Smooth muscle cell (in vitro differentiated cells): ENCODE data around the gene TRIM41. TPM values are rescaled to one million over a fixed set of nuclear protein-coding genes. Genes with fewer than 3 reads are reported as not detected.
"Not testable (repeated sequence)": the region's sequence is repeated elsewhere in the genome, so short reads cannot be mapped to it uniquely, and the experiment has no call there.

Source experiments
- DNase-seq: peaks from one replicate; lab custom pipeline; 2025; ENCODE audit not compliant: unreplicated experiment; lab: John Stamatoyannopoulos, UW
- H2AFZ ChIP-seq: fragments of 200-600 bp; sonication (generic); 2 replicates; pipeline ENCODE4 v1.6.0; 2016; ENCODE audit warnings: antibody characterized with exemption, low read depth, mild to moderate bottlenecking
- H3F3A ChIP-seq: fragments of 200-600 bp; sonication (generic); 2 replicates; pipeline ENCODE4 v1.6.0; 2017; ENCODE audit warnings: antibody characterized with exemption, low read depth
- H3K27ac ChIP-seq: fragments of 200-600 bp; sonication (generic); 2 replicates; pipeline ENCODE4 v1.5.1; 2016; ENCODE audit warnings: low read depth, mild to moderate bottlenecking
- H3K27me3 ChIP-seq: fragments of 200-600 bp; sonication (generic); 2 replicates; pipeline ENCODE4 v1.6.1; 2016; ENCODE audit warnings: low read depth, mild to moderate bottlenecking
- H3K36me3 ChIP-seq: fragments of 200-600 bp; sonication (generic); 2 replicates; pipeline ENCODE4 v1.5.1; 2016; ENCODE audit warnings: low read depth
- H3K4me1 ChIP-seq: fragments of 200-600 bp; sonication (generic); 2 replicates; pipeline ENCODE4 v1.5.1; 2016; ENCODE audit warnings: low read depth
- H3K4me2 ChIP-seq: fragments of 200-600 bp; sonication (generic); 2 replicates; pipeline ENCODE4 v1.6.0; 2016; ENCODE audit warnings: mild to moderate bottlenecking
- H3K4me3 ChIP-seq: fragments of 200-600 bp; sonication (generic); 2 replicates; pipeline ENCODE4 v1.5.1; 2016; ENCODE audit warnings: mild to moderate bottlenecking
- H3K79me2 ChIP-seq: fragments of 200-600 bp; sonication (generic); 2 replicates; pipeline ENCODE4 v1.6.0; 2016; ENCODE audit warnings: low read depth, mild to moderate bottlenecking
- H3K9ac ChIP-seq: fragments of 200-600 bp; sonication (generic); 2 replicates; pipeline ENCODE4 v1.6.0; 2016; ENCODE audit warnings: low read depth
- H3K9me3 ChIP-seq: fragments of 200-600 bp; sonication (generic); replicated peaks from 2 replicates; pipeline ENCODE4 v1.5.1; 2016; ENCODE audit warnings: low read depth
- H4K20me1 ChIP-seq: fragments of 200-600 bp; sonication (generic); 2 replicates; pipeline ENCODE4 v1.6.0; 2016; ENCODE audit warnings: low read depth
- WGBS: methylation state at CpG from one replicate; pipeline ENCODE4 v1.1.7; 2016; ENCODE audit warnings: low lambda C conversion rate; 5-methylcytosine and 5-hydroxymethylcytosine counted together
- polyA plus RNA-seq: library from polyadenylated mRNA; unstranded; fragments of >200 nt; fragmentation: Nextera tagmentation; extraction: Ambion mirVana; gene quantifications from 2 replicates; pipeline ENCODE4 v1.2.1, GENCODE V29; 2016
- total RNA-seq: library from RNA; depleted of rRNA; stranded (reverse); fragments of >200 nt; gene quantifications from 2 replicates; pipeline ENCODE4 v1.2.3, GENCODE V29; 2014
- TF ChIP-seq, protein P1 (sequence below): fragments of 200-600 bp; sonication (generic); IDR thresholded peaks from 2 replicates; pipeline ENCODE4 v1.5.1; 2017; ENCODE audit warnings: borderline replicate concordance, mild to moderate bottlenecking, antibody characterized with exemption; ENCODE audit not compliant: insufficient read depth, poor library complexity, severe bottlenecking

Gene TRIM41
- total and polyA plus RNA-seq, 2 experiments from 2014 or later, result 2.4 to 7.5 TPM

DNA sequence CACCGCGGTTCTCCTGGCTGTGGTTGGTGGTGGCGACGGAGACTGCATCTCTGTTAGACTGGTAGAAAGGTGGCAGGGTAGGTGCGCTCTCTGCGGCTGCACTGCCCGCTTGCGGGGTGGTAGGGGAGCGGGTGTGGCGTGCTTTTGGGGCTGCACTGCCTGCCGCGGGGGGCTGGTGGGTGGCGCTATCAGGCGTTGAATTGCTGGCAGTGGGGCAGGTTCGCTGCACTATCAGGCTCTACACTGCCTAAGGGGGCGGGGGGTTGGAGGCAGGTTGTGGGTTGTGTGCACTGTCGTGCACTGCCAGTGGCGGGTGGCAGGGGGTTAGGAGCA lies 58.9 kb downstream of the TRIM41 start:
- H3K4me3 ChIP-seq, result peak overlapping the region; percentile 73
- TF ChIP-seq, protein P1, sequence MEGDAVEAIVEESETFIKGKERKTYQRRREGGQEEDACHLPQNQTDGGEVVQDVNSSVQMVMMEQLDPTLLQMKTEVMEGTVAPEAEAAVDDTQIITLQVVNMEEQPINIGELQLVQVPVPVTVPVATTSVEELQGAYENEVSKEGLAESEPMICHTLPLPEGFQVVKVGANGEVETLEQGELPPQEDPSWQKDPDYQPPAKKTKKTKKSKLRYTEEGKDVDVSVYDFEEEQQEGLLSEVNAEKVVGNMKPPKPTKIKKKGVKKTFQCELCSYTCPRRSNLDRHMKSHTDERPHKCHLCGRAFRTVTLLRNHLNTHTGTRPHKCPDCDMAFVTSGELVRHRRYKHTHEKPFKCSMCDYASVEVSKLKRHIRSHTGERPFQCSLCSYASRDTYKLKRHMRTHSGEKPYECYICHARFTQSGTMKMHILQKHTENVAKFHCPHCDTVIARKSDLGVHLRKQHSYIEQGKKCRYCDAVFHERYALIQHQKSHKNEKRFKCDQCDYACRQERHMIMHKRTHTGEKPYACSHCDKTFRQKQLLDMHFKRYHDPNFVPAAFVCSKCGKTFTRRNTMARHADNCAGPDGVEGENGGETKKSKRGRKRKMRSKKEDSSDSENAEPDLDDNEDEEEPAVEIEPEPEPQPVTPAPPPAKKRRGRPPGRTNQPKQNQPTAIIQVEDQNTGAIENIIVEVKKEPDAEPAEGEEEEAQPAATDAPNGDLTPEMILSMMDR, result no peak
- peak overlapping the region; percentile 89 for H3K4me2 ChIP-seq
- no peaks in the 10 kb centered on the region for H3K9me3 ChIP-seq
- peaks cover 17% of the 10 kb centered on the region for H3K79me2 ChIP-seq
- no peak for DNase-seq
- 7% methylated on average over 11 of the region's 18 CpGs for WGBS
- H3F3A ChIP-seq, result no peaks in the 10 kb centered on the region
- no peak overlapping the region for H2AFZ ChIP-seq
- peaks cover 37% of the 10 kb centered on the region for H4K20me1 ChIP-seq
- H3K27me3 ChIP-seq, result no peaks in the 10 kb centered on the region
- no peak overlapping the region for H3K27ac ChIP-seq
- no peaks in the 10 kb centered on the region for H3K36me3 ChIP-seq
- peaks cover 7% of the 10 kb centered on the region for H3K4me1 ChIP-seq
- H3K9ac ChIP-seq, result no peak overlapping the region

DNA sequence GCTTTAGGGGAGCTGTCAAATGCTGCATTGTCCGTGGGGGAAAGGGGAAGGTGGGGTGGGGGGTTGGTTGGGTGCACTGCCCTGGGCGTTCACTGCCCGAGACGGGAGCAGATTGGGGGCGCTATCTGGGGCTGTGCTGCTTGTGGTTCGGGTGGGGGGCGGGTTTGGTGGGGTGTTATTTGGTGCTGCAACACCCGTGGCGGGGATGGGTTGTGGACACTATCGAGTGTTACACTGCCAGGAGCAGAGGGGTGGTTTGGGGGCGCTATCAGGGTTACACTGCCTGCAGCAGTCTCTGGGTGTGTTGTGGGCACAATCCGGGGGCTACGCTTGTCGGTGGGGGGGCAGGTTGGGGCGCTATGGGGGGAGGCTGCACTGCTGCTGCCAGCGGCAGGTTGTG lies 59.3 kb downstream of the TRIM41 start:
- DNase-seq, result not testable (repeated sequence)
- peaks cover 18% of the 10 kb centered on the region for H3K79me2 ChIP-seq
- WGBS, result 73% methylated on average over 11 of the region's 16 CpGs

DNA sequence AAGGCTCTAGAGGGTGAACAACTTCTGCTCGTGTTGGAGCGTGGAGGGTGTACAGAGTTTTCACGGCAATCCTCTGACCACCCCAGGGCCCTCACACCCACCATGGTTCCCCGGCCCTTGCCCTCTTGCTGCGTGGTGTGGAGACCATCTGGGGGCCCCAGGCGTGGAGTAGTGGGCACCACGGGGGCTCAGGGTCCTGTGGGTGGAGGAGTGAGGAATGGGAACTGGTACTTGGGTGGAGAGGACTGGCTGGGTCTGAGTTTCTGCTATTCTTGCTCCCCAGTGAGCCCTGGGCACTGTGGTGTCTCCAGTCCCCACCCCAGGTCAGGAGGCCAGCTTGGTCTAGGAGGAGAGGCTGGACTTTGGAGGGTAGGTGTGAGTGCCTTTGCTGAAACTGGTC lies 59.8 kb downstream of the TRIM41 start:
- no peak overlapping the region for H3K4me3 ChIP-seq
- H3K4me1 ChIP-seq, result peaks cover 7% of the 10 kb centered on the region
- TF ChIP-seq, protein P1, result no peak
- no peaks in the 10 kb centered on the region for H3K9me3 ChIP-seq
- no peak overlapping the region for H3K9ac ChIP-seq
- no peak overlapping the region for H3K4me2 ChIP-seq
- H3F3A ChIP-seq, result no peaks in the 10 kb centered on the region
- no peak for DNase-seq
- H3K27ac ChIP-seq, result no peak overlapping the region
- H3K36me3 ChIP-seq, result no peaks in the 10 kb centered on the region
- H4K20me1 ChIP-seq, result peaks cover 46% of the 10 kb centered on the region
- no peaks in the 10 kb centered on the region for H3K27me3 ChIP-seq
- peaks cover 20% of the 10 kb centered on the region for H3K79me2 ChIP-seq
- no peak overlapping the region for H2AFZ ChIP-seq
- WGBS, result 97% methylated on average over 7 of the region's 7 CpGs

More for the DNA sequence above, 59.3 kb downstream of the TRIM41 start:
- H3K36me3 ChIP-seq, H3K4me1 ChIP-seq, H2AFZ ChIP-seq, H3K9me3 ChIP-seq, H3K27me3 ChIP-seq, H3K27ac ChIP-seq, H3K9ac ChIP-seq, H3F3A ChIP-seq: not testable (repeated sequence)
- Histone ChIP-seq H4K20me1 (peaks cover 42% of the 10 kb centered on the region), H3K4me2 (peak overlapping the region; percentile 89), H3K4me3 (peak overlapping the region; percentile 73)

DNA sequence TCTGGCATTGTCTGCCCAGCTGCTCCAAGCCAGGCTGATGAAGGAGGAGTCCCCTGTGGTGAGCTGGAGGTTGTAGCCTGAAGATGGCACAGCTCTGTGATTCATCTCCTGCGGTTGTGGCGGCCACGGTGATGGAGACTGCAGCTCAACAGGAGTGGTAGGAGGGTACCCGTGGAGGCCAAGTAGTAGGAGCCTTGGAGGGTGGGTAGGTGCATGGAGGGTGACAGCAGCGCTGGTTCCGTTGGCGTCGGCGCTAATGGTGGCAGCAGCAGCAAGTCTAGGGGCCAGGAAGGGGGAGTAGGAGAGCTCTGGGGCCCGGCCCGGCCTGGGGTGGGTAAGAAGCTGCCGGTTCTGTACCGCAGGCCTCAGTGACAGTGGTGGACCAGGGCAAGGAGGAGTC lies 60.3 kb downstream of the TRIM41 start:
- no peak for DNase-seq
- Histone ChIP-seq H3K27ac (no peak overlapping the region), H3K4me3 (no peak overlapping the region), H3K27me3 (no peaks in the 10 kb centered on the region), H3K9me3 (no peaks in the 10 kb centered on the region), H3K36me3 (no peaks in the 10 kb centered on the region), H2AFZ (no peak overlapping the region), H3K4me1 (peaks cover 7% of the 10 kb centered on the region), H3F3A (no peaks in the 10 kb centered on the region), H3K79me2 (peaks cover 20% of the 10 kb centered on the region), H3K9ac (no peak overlapping the region), H4K20me1 (peaks cover 51% of the 10 kb centered on the region), H3K4me2 (no peak overlapping the region)
- TF ChIP-seq, protein P1, result no peak
- WGBS, result 92% methylated on average over 12 of the region's 13 CpGs
